Stimulated activated CD4-positive, alpha-beta T cell treated with anti-CD3 and anti-CD28 coated beads, Interleukin-2, amount 100 ng/mL, for 48 hours (primary cell): ENCODE data around the gene ZNFX1.

Source experiments
- DNase-seq, 2 donors: peaks; one replicate each; pipeline ENCODE4 v3.0.0-alpha.2; 2020

The ZNFX1 gene

DNA sequence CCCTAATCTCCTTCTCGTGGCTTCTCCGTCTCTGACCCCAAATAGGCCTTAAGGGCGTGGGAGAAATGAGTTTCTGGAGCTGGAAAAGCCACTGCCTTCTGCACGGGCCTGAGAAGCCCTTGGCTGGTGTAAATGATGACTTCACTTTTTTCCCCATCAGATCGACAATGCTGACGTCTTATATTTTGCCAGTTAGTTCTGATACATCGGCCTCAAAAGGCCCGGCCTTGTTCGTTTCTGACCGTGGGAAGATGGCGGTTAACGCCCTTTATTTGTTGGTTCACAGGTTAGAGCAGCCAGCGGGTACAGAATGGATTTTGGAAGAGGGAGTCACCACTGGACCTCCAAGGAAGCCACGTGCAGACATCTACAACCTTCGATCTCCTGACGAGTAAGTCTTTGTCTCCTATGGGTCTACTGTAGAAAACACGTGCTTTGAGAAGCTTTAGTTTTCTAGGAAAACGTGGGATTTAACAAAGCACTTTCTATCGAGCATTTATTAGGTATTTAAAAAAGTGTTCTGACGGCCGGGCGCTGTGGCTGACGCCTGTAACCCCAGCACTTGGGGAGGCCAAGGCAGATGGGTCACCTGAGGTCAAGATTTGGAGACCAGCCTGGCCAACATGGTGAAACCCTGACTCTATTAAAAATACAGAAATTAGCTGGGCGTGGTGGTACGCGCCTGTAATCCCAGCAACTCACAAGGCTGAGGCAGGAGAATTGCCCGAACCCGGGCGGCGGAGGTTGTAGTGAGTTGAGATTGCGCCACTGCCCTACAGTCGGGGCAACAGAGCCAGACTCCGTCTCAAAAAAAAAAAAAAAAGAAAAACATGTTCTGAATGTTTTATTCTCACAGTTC lies 1.2 kb upstream of the ZNFX1 start:
- no peak for DNase-seq

- no peak for DNase-seq
Measured at GRCh38 chr20:49277786-49278035, 146 bp downstream of the ZNFX1 start.

DNA sequence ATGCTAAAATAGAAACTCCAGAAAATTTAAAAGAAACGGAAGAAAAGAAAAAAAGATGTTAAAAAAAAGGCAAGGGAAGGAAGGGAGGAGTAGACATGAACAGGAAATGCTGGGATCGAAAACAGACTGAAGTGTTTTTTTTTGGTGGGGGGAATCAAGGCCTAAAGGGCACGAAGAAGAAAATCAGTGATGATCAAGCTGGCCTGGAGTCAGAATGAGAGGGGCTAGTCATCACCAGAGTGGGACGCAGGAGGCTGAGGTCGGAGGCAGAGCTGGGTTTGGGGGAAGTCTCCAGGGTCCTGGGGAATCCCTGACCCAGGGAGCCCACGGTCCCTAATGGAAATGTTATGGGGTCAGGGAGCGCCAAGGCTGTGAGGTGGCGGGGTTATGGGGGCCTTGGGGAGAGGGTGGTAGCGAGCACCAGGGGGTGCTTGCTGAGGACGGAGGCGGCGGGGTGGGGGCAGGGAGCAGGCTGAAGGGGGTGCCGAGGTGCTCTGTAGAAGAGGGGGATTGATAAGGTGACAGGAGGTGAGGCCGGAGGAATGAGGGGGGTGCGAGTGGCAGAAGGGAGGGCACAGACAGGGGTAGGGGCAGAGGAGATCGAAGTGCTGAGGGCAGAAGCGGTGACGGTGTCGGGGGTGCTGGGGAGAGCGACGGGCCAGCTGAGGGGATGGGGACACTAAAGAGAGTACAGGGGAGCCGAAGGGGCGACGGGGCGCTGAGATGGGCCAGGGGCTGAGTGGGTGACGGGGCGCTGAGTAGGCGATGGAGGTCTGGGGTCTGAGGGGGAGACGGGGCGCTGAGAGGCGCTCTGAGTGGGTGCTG lies 684 bp downstream of the ZNFX1 start:
- peak; percentile 54 to 63 for DNase-seq

DNA sequence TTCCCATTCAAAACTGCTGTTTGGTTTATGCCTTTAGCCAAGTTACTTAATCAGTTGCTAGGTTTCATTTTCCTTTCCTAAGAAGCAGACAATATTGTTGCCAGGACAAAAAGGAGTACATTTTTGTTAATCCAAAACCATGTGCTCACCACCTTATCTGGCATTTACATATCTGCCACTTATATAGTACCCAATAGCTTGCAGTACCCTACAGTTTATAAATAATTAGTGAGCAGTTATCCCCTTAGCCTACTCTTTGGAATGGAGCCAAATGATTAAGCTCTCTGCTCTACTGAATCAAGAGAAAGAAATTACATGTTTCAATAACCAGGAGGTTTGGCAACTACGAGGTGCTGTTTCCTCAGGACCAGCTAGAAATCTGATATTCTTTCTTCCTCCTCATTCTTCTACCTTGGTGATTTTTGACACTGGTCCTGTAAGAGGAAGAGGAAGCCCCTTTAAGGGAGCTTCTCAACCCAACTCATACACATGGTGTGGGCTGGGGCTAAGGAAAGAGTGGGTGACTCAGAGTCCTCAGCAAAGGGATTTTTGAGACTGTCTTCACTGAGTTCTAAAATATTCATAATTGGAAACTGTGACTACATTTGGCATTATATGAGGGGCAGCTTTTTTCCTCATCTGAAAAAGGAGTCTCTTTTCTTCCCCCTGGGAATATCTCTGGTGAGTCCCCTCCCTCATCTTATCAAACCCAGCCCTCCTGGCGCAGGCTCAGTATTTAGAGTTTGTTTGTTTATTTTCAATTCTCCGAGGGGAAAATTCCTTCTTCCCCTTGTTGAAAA lies 1.5 kb downstream of the ZNFX1 start:
- DNase-seq: no peak

DNA sequence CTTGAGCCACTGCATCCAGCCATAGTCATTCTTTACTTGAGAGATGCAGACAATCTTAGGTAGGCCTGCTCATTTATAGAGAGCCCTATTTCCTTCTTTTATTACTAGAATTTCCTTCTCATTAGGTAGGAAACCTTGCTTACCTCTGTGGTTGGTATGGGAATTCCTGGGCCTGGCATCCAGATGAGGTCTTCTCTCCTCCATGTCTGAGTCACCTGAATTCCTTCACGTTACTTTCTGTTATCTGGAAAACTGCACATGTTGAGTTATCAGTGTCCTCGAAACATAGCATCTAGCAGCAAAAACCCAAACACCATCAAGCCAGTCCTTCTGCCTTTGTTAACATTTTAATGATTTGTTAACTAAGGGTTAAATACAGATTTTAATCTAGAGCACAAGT lies 2.2 kb downstream of the ZNFX1 start:
- no peak for DNase-seq

DNA sequence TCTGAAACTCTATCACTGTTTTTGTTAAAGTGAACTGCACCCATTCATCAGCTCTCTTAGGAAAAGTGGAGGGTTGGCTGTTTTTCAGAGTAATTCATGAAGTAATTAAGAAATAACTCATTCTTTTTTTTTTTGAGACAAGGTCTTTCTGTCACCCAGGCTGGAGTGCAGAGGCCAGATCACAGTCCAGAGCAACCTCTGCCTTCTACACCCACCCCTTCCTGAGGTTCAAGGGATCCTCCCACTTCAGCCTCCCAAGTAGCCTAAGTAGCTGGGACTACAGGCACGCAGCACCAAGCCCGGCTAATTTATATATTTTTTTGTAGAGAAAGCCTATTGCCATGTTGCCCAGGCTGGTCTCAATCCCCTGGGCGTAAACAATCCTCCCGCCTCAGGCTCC lies 2.6 kb downstream of the ZNFX1 start:
- no peak for DNase-seq

DNA sequence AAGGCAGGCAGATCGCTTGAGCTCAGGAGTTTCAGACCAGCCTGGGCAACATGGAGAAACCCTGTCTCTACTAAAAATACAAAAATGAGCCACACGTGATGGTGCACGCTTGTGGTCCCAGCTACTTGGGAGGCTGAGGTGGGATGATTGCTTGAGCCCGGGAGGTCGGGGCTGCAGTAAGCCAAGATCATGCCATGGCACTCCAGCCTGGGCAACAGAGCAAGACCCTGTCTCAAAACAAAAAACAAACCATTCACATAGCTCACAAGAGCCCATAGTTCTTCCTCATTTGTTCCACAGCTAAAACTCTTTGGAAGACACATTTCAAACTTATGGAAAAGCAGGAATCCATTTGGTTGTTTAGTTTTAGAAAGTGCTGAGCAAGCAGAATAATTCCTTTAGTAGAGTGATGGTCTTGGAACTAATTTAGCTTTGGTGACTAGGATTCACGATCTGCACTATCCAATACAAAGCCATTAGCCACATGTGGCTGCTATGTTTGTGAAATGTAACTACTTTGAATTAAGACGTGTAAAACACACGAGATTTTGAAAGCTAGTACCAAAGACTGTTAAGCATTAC lies 4.1 kb downstream of the ZNFX1 start:
- DNase-seq: no peak

- no peak for DNase-seq
Measured at GRCh38 chr20:49272654-49273053, 5.2 kb downstream of the ZNFX1 start.

GRCh38 chr20:49270736-49271135 lies 7.1 kb downstream of the ZNFX1 start:
- no peak for DNase-seq

DNA sequence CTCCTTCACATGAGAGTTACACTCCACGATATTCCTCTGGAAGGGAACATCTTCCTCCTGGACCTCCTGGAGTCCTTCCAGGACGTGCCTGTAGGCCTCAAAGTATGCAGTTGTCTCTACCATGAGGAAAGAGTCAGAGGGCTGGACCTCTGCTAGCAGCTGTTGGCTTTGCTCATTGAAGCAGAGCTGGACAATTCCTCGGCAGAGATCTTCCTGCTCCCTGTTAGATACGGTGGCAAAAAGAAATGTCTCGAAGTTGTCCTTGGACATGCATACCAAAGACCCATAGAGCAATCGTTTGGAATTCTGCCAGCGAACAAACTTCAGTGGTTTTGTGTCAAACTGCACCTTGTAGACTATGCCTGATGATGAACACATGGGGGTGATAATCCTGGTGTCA lies 7.7 kb downstream of the ZNFX1 start:
- DNase-seq: no peak

DNA sequence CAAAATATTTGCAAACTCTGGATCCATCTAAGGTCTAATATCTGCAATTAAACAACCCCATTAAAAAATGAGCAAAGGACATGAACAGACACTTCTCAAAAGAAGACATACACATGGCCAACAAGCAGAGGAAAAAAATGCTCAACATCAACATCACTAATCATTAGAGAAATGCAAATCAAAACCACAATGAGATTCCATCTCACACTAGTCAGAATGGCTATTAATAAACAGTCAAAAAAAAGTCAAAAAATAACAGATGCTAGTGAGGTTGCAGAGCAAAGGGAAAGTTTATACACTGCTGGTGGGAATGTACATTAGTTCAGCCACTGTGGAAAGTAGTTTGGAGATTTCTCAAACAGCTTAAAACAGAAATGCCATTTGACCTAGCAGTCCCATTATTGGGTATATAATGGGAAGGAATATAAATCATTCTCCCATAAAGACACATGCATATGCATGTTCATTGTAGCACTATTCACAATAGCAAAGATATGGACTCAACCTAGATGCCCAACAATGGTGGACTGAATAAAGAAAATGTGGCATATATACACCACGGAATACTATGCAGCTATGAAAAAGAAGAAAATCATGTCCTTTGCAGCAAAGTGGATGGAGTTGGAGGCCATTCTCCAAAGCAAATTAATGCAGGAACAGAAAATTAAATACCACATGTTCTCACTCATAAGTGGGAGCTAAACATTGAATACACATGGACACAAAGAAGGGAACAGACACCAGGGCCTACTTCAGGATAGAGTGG lies 9.1 kb downstream of the ZNFX1 start:
- DNase-seq: no peak

DNA sequence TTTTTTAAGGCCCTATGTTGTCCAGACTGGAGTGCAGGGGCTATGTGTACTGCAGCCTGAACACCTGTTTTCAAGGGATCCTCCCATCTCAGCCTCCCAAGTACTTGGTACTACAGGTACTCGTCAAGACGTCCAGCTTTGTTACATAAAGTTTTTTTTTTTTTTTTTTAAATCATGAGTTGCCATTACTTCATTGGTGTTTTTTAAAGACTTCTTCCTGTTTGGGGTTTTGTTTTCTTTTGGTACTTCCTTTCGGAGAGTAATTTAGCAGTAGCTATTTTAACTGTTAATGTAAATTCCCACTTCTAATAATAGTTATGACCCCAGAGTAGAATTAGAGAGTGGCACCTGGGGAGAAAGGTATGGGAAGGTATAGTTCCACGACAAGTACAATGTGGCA lies 10.5 kb downstream of the ZNFX1 start:
- no peak for DNase-seq

- no peak for DNase-seq
Measured at GRCh38 chr20:49262444-49262843, 15.4 kb downstream of the ZNFX1 start.

GRCh38 chr20:49261173-49261572 lies 16.7 kb downstream of the ZNFX1 start:
- DNase-seq: no peak

DNA sequence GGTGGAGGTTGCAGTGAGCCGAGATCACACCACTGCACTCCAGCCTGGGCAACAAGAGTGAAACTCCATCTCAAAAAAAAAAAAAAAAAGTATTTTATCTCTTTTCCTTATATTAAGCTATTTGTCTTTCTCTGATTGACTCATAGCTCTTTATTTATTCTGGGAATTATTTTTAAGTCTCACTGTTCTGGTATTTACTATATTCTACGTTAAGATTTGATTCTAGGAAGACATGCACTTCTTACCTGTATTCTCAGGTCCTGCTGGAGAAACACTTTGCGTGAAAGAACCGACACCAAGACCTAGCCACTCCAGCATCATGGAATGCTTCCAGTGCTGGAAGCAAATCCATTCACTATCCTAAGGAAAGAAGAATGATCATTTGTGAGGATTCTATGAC lies 17.6 kb downstream of the ZNFX1 start:
- DNase-seq: no peak

DNA sequence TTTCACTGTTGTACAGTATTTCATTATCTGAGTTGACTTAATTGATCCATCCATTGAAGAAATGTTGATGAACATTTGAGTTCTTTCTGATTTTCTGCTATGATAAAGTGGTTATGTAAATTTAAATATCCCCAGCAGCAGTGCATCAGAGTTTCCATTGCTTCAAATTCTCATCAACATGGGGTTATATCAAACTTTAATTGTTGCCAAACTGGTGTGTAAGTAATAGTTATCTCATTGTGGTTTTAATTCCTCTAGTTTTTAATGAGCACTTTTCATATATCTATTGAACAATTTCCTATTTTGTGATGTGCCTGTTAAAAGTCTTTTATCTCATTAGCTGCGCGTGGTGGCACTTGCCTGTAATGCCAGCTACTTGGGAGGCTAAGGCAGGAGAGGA lies 18.1 kb downstream of the ZNFX1 start:
- DNase-seq: no peak

- DNase-seq: no peak
Measured at GRCh38 chr20:49259284-49259683, 18.6 kb downstream of the ZNFX1 start.

DNA sequence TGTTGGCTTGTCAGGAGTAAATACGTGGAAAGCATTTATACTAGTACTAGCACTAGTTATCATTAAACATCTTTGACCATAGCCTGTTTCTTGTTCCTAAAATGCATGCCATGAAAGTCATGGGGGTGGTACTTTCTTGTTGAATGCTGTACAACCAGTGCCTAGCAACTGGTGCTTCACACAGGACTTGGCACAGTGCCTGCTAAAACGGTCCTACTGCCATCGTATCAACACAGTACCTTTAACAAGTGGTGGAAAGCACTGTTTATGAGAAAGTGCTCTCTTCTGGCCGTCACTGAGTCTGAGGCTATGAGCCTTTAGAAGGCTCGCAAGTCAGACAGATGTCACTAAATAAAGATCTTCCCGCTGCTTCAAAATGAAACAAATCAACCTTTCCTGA lies 21.6 kb downstream of the ZNFX1 start:
- no peak for DNase-seq

DNA sequence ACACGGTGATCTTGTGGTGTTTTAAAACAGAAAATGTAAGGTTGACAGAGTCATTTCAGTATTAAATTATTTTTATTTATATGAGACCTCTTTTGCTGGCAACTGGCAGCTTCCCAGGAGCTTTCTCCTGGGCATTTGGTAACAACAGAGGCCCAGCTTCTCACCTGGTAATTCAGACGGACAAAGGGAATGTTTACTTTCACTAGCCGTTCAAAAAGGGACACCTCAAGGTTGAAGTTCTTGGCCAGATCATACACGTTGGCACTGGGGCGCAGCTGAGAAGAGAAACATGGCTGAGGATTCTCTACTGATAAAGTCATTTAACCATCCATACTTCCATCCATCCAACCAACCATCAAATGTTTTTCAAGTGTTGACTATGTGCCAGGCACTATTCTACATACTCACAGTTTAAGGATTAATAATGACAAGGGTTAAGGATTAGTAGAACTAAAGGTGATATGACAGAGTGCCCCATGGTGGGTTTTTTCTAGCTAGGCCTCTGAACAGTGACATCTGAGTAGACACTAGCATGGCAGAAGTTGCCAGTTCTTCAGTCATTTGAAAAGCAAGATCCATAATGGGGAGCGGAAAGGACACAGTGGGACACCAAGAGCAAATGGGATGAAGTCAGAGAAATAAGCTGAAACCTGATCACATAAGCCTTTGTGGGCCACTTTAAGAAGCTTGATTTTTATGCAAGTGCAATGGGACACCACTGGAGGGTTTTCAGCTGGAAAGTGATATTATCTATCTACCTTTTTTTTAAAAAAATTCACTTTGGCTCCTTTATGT lies 25.1 kb downstream of the ZNFX1 start:
- no peak for DNase-seq

GRCh38 chr20:49248879-49249665 lies 28.8 kb downstream of the ZNFX1 start:
- DNase-seq: no peak

DNA sequence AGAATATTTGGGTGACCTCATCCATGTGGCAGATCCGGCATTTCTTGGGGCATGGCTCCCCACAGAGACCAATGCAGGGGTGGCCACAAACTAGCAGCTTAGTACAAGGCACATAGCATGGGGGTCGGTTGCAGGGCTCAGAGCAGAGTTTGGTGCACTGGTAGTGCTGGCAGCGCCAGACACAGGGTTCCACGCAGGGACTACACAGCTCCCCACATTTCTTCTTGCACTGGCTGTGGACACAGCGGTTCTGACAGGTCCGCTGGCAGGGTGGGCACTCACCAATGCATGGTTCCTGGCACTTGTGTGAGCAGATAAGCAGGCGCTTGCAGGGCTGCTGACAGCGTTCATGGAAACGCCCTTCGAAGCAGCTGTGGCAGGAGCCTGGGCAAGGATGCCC lies 29.6 kb downstream of the ZNFX1 start:
- DNase-seq: no peak
